Measurements from ENCODE around the gene COPG1.

- no peak for TF ChIP-seq CTCF (IDR thresholded peaks at IDR 0.05)
- no peak for TF ChIP-seq POLR2A (IDR thresholded peaks at IDR 0.05; ENCODE audit: low read depth)
- TF ChIP-seq EP300 (IDR thresholded peaks at IDR 0.05) = no peak
- TF ChIP-seq POLR2AphosphoS5 (IDR thresholded peaks at IDR 0.05) = no peak
Observed at GRCh38 chr3:129245141-129245540, 4.3 kb upstream of the COPG1 start.
